Neutrophil (primary cell): ENCODE measurements around the gene DEDD.

Experiments
- H3K27ac ChIP-seq: fragments of 200-600 bp; sonication (generic); 2 replicates; pipeline ENCODE4 v1.5.1; 2016; ENCODE audit warnings: mild to moderate bottlenecking, moderate library complexity
- H3K27me3 ChIP-seq: fragments of 200-600 bp; sonication (generic); 2 replicates; pipeline ENCODE4 v1.6.0; 2016; ENCODE audit warnings: mild to moderate bottlenecking
- H3K36me3 ChIP-seq: fragments of 200-600 bp; sonication (generic); 2 replicates; pipeline ENCODE4 v1.5.1; 2017
- H3K4me1 ChIP-seq, 2 experiments: fragments of 200-600 bp in 1 of 2; sonication (generic) in 1 of 2; 1 replicate in 1 of 2; 2 replicates in 1 of 2; pipeline versions ENCODE4 v1.5.1 to v1.6.1; 2013 to 2016; ENCODE audit warnings: low read depth in 1 of 2, low read length in 1 of 2, mild to moderate bottlenecking in 1 of 2, moderate library complexity in 1 of 2; ENCODE audit not compliant: control insufficient read depth in 1 of 2, insufficient read depth in 1 of 2
- H3K4me3 ChIP-seq, 2 experiments: fragments of 200-600 bp in 1 of 2; sonication (generic) in 1 of 2; 1 replicate in 1 of 2; 2 replicates in 1 of 2; pipeline ENCODE4 v1.5.1; 2013 to 2016; ENCODE audit warnings: low read depth in 1 of 2, low read length in 1 of 2, mild to moderate bottlenecking in 1 of 2, moderate library complexity in 1 of 2
- H3K9me3 ChIP-seq: fragments of 200-600 bp; sonication (generic); 2 replicates; pipeline ENCODE4 v1.5.1; 2016
- TF ChIP-seq, protein P1 (sequence below): fragments of 200-600 bp; sonication (generic); IDR thresholded peaks from 2 replicates; pipeline ENCODE4 v1.5.1; 2016; ENCODE audit warnings: antibody characterized with exemption

Gene DEDD

DNA sequence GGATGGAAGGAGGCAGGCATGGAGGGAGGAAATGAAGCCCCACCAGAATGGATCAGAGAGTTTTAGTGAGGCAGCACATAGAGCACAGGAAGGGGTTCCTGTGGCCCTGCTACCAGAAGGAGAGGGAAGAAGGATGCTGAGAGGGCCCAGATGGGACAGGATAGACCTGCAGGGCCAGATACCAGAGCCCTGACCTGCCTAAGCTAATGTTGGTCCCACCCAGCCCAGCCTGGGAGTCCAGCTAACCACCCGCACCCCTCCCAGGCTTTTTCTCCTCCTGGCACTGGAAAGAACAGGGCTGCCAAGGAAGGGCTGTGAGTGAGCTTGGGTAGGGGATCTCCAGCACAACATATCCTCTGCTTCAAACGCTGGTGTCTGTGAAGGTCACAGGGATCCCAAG, 50.0 kb downstream of the DEDD start:
- Histone ChIP-seq H3K4me3 (no peak overlapping the region), H3K27me3 (no peaks in the 10 kb centered on the region), H3K36me3 (no peaks in the 10 kb centered on the region), H3K4me1 (peaks cover 0 to 3% of the 10 kb centered on the region in 2 experiments), H3K27ac (no peak overlapping the region), H3K9me3 (no peaks in the 10 kb centered on the region)
- TF ChIP-seq, protein P1, sequence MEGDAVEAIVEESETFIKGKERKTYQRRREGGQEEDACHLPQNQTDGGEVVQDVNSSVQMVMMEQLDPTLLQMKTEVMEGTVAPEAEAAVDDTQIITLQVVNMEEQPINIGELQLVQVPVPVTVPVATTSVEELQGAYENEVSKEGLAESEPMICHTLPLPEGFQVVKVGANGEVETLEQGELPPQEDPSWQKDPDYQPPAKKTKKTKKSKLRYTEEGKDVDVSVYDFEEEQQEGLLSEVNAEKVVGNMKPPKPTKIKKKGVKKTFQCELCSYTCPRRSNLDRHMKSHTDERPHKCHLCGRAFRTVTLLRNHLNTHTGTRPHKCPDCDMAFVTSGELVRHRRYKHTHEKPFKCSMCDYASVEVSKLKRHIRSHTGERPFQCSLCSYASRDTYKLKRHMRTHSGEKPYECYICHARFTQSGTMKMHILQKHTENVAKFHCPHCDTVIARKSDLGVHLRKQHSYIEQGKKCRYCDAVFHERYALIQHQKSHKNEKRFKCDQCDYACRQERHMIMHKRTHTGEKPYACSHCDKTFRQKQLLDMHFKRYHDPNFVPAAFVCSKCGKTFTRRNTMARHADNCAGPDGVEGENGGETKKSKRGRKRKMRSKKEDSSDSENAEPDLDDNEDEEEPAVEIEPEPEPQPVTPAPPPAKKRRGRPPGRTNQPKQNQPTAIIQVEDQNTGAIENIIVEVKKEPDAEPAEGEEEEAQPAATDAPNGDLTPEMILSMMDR, result no peak

DNA sequence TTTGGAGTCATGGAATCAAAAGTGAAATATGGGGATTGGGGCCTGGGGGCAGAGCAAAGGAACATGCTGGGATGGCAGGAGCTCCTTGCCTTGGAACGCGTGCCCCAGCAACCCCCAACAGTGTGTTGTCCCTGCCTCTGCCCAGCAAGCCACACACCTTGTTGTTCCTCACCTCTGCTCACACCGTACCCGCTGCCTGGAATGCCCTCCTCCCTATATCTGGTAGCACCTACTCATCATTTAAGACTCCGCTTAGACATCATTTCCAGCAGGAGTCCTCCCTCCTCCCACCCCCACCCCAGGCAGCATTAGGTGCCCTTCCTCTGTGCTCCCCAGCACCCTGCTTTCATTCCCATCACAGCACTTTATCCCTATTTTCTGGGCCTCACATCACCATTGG, 50.9 kb downstream of the DEDD start:
- H3K4me1 ChIP-seq, result peaks cover 0 to 3% of the 10 kb centered on the region in 2 experiments
- TF ChIP-seq, protein P1, result no peak
- H3K36me3 ChIP-seq, result no peaks in the 10 kb centered on the region
- H3K27me3 ChIP-seq, result no peaks in the 10 kb centered on the region
- no peak overlapping the region for H3K27ac ChIP-seq
- H3K4me3 ChIP-seq, result no peak overlapping the region
- no peaks in the 10 kb centered on the region for H3K9me3 ChIP-seq

DNA sequence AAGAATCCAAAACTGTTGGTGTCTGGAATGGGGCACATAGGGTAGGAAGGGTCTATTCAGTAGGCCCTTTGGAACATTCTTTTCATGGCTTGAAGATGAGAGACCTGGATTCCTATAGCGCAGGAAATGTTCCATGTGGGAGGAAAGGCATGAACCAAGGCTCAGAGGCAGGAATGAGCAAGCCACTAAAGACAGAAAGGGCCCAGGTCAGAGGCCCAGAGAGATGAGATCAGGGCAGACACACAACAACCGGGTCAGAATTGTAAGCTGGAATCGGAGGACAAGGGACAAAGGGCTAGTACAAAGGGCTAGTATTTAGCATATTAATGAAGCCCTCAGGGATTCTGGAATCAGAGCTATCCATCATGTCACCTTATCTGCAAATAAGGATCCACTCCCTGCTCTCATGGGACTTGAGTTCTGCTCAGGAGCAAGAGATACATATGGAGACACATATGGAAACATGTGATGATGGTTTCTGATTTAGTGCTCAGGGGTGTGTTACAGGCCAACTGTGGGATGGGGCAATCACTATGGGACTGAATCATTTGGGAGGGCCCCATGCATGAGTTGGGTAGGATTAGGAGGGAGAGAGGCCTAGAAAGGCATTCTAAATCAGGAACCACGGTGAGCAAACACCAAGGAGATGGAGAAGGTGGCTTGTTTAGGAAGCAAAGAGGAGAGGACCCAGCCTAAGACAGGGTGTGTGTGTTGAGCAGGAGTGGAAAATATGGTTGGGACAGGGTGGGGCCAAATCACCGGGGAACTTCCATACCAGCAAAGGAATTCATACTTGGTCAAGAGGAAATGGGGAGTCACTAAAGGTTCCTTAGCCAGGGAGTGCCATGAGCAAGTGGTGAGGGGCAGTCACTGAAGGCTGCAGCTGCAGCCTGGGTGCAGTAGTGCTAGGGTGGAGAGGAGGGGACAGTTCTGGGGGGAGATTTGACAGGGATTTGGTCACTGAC, 51.7 kb downstream of the DEDD start:
- H3K36me3 ChIP-seq, result no peaks in the 10 kb centered on the region
- H3K4me3 ChIP-seq, result no peak overlapping the region
- H3K27ac ChIP-seq, result no peak overlapping the region
- peaks cover 0 to 3% of the 10 kb centered on the region in 2 experiments for H3K4me1 ChIP-seq
- H3K27me3 ChIP-seq, result no peaks in the 10 kb centered on the region
- TF ChIP-seq, protein P1, result no peak
- no peaks in the 10 kb centered on the region for H3K9me3 ChIP-seq

DNA sequence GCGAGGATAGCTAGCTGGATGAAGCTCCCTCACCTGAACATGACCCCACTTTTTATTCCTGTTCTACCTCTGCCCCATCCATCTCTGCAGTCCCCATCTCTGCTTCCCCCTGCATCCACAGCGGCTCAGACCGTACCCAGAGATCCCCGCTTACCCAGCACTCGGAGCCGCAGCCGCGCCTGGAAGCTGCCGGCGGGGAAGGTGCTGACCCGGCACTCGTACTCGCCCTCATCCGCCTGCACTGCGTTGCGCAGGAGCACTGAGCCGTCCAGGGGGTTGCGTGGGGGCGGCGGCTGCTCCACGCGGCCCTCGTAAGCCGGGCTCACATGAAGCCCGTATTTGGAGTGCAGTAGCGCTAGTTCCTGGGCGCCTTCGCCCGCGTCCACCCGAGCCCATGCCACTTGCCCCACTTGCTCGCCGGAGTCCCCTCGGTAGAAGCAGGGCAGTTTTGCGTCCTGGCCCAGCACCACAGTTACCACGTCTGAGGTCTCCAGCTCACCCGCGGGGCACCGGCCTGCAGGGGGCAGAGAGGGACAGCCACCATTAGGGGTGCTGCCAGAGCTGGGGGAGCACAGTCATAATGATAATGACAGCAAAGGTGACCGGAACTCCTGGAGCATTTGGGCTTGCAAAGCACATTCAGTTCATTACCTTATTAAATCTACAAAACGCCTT, 52.9 kb downstream of the DEDD start:
- no peaks in the 10 kb centered on the region for H3K27me3 ChIP-seq
- no peak overlapping the region for H3K27ac ChIP-seq
- no peaks in the 10 kb centered on the region for H3K9me3 ChIP-seq
- TF ChIP-seq, protein P1, result no peak
- peaks cover 0 to 3% of the 10 kb centered on the region in 2 experiments for H3K4me1 ChIP-seq
- H3K4me3 ChIP-seq, result no peak overlapping the region
- H3K36me3 ChIP-seq, result no peaks in the 10 kb centered on the region

DNA sequence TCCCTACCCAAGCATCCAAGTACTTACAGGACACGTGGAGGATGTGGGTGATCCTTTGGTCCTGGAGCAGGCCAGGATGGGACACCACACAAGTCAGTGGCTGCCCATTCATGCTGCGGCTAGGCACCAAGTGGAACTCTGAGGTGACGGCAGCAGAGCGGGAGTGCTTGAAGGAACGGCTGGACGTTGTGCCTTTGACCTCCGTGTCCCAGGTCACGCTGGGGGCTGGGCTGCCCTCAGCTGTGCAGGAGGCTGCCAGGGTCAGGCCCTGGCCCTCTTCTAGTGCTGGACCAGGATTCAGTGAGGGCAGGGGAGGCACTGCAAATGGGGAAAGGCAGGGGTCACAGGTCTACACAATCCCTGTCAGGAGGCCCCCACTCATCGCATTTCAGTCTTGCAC, 55.0 kb downstream of the DEDD start:
- H3K4me1 ChIP-seq, result no peaks in the 10 kb centered on the region

More for the DNA sequence above, 55.0 kb downstream of the DEDD start:
- Histone ChIP-seq H3K36me3 (no peaks in the 10 kb centered on the region), H3K27ac (no peak overlapping the region), H3K4me3 (no peak overlapping the region), H3K9me3 (no peaks in the 10 kb centered on the region), H3K27me3 (no peaks in the 10 kb centered on the region)
- TF ChIP-seq, protein P1, result no peak
